H9 (cell line): ENCODE measurements around the gene COL27A1. TPM values are rescaled to one million over a fixed set of nuclear protein-coding genes. Genes with fewer than 3 reads are reported as not detected.

Experiments
- DNase-seq: peaks from one replicate; pipeline ENCODE4 v3.0.0-alpha.2; 2017
- H2AFZ ChIP-seq: one replicate; pipeline ENCODE4 v1.6.1; 2013; ENCODE audit warnings: mild to moderate bottlenecking, low read length, control low read depth, moderate library complexity
- H2AK5ac ChIP-seq: 2 replicates; pipeline ENCODE4 v1.6.1; 2013; ENCODE audit warnings: low read length, control low read depth, mixed read lengths; ENCODE audit not compliant: insufficient read length
- H2BK120ac ChIP-seq: one replicate; pipeline ENCODE4 v1.6.1; 2013; ENCODE audit warnings: low read depth, mild to moderate bottlenecking, low read length, control low read depth, inconsistent platforms; ENCODE audit not compliant: poor library complexity, severe bottlenecking
- H2BK12ac ChIP-seq: 2 replicates; pipeline ENCODE4 v1.6.1; 2013; ENCODE audit warnings: low read length, control low read depth, mixed read lengths, low read depth; ENCODE audit not compliant: insufficient read length
- H2BK15ac ChIP-seq: 2 replicates; pipeline ENCODE4 v1.6.1; 2013; ENCODE audit warnings: low read depth, low read length, control low read depth
- H2BK20ac ChIP-seq: one replicate; pipeline ENCODE4 v1.6.1; 2013; ENCODE audit warnings: low read depth, mild to moderate bottlenecking, low read length, control low read depth, inconsistent platforms; ENCODE audit not compliant: poor library complexity, severe bottlenecking
- H2BK5ac ChIP-seq: 2 replicates; pipeline ENCODE4 v1.6.1; 2013; ENCODE audit warnings: low read length, control low read depth, mixed read lengths; ENCODE audit not compliant: insufficient read length
- H3K14ac ChIP-seq: 2 replicates; pipeline ENCODE4 v1.6.1; 2013; ENCODE audit warnings: low read length, control low read depth; ENCODE audit not compliant: insufficient read depth
- H3K18ac ChIP-seq: 2 replicates; pipeline ENCODE4 v1.6.1; 2013; ENCODE audit warnings: low read depth, mild to moderate bottlenecking, mixed read lengths, low read length, control low read depth; ENCODE audit not compliant: insufficient read length
- H3K23ac ChIP-seq: 2 replicates; pipeline ENCODE4 v1.6.1; 2013; ENCODE audit warnings: low read length, control low read depth, mixed read lengths, low read depth; ENCODE audit not compliant: insufficient read length
- H3K23me2 ChIP-seq: 2 replicates; pipeline ENCODE4 v1.6.1; 2013; ENCODE audit warnings: low read depth, mild to moderate bottlenecking, mixed read lengths, low read length, control low read depth; ENCODE audit not compliant: insufficient read length, poor library complexity, severe bottlenecking
- H3K27ac ChIP-seq: 2 replicates; pipeline ENCODE4 v1.5.1; 2013; ENCODE audit warnings: low read length, control low read depth, mixed read lengths, low read depth; ENCODE audit not compliant: insufficient read length
- H3K27me3 ChIP-seq: 2 replicates; pipeline ENCODE4 v1.6.1; 2013; ENCODE audit warnings: low read length, control low read depth, inconsistent platforms; ENCODE audit not compliant: insufficient read depth
- H3K4ac ChIP-seq: 2 replicates; pipeline ENCODE4 v1.6.1; 2013; ENCODE audit warnings: low read depth, mild to moderate bottlenecking, control low read depth, inconsistent platforms, low read length, moderate library complexity
- H3K4me1 ChIP-seq: 2 replicates; pipeline ENCODE4 v1.6.1; 2013; ENCODE audit warnings: low read length, control low read depth, inconsistent platforms; ENCODE audit not compliant: insufficient read depth
- H3K4me2 ChIP-seq: 2 replicates; pipeline ENCODE4 v1.6.1; 2013; ENCODE audit warnings: low read length, control low read depth, mixed read lengths; ENCODE audit not compliant: insufficient read length, insufficient read depth
- H3K56ac ChIP-seq: 2 replicates; pipeline ENCODE4 v1.6.1; 2013; ENCODE audit warnings: low read depth, mild to moderate bottlenecking, mixed read lengths, low read length, control low read depth; ENCODE audit not compliant: insufficient read length
- H3K79me1 ChIP-seq: 2 replicates; pipeline ENCODE4 v1.6.1; 2013; ENCODE audit warnings: low read depth, mild to moderate bottlenecking, moderate library complexity, low read length, control low read depth, inconsistent platforms; ENCODE audit not compliant: insufficient read depth, poor library complexity, severe bottlenecking
- H3K79me2 ChIP-seq: 2 replicates; pipeline ENCODE4 v1.6.1; 2013; ENCODE audit warnings: low read length, control low read depth, inconsistent platforms; ENCODE audit not compliant: insufficient read depth
- H3K9ac ChIP-seq: 2 replicates; pipeline ENCODE4 v1.6.1; 2013; ENCODE audit warnings: low read length, control low read depth, mixed read lengths; ENCODE audit not compliant: insufficient read length; ENCODE audit errors: extremely low read depth
- H3K9me3 ChIP-seq: one replicate; pipeline ENCODE4 v1.6.1; 2013; ENCODE audit warnings: low read depth, low read length, inconsistent platforms; ENCODE audit not compliant: control insufficient read depth
- H3T11ph ChIP-seq: one replicate; pipeline ENCODE4 v1.6.1; 2013; ENCODE audit warnings: mild to moderate bottlenecking, low read length, control low read depth, inconsistent platforms
- H4K20me1 ChIP-seq: one replicate; pipeline ENCODE4 v1.6.1; 2013; ENCODE audit not compliant: control insufficient read depth, insufficient read length, insufficient read depth
- H4K5ac ChIP-seq: 2 replicates; pipeline ENCODE4 v1.6.1; 2013; ENCODE audit warnings: low read depth, mild to moderate bottlenecking, mixed read lengths, low read length, control low read depth; ENCODE audit not compliant: insufficient read length
- H4K8ac ChIP-seq: replicated peaks from 2 replicates; pipeline ENCODE4 v1.6.1; 2013; ENCODE audit warnings: low read length, control low read depth, mixed read lengths, low read depth; ENCODE audit not compliant: insufficient read length
- H4K91ac ChIP-seq: 2 replicates; pipeline ENCODE4 v1.6.1; 2013; ENCODE audit warnings: low read depth, mild to moderate bottlenecking, moderate library complexity, mixed read lengths, low read length, control low read depth; ENCODE audit not compliant: insufficient read length
- H3K27ac Mint-ChIP-seq, 3 experiments: 2 replicates in 2 of 3; 3 replicates in 1 of 3; pipeline ENCODE4 v1.8.0; 2020 to 2021; ENCODE audit warnings: mixed read lengths in 3 of 3, mild to moderate bottlenecking in 1 of 3, moderate library complexity in 1 of 3
- H3K27me3 Mint-ChIP-seq: 2 replicates; pipeline ENCODE4 v1.8.0; 2021; ENCODE audit warnings: low read depth, mild to moderate bottlenecking, moderate library complexity, mixed read lengths
- H3K36me3 Mint-ChIP-seq, 3 experiments: 2 replicates in 2 of 3; 3 replicates in 1 of 3; pipeline ENCODE4 v1.8.0; 2020 to 2021; ENCODE audit warnings: low read depth in 3 of 3, mixed read lengths in 3 of 3; ENCODE audit not compliant: insufficient read depth in 1 of 3
- H3K4me1 Mint-ChIP-seq, 2 experiments: 2 replicates each; pipeline ENCODE4 v1.8.0; 2020; ENCODE audit warnings: mixed read lengths in 2 of 2
- H3K4me3 Mint-ChIP-seq, 2 experiments: 2 replicates in 1 of 2; 3 replicates in 1 of 2; pipeline ENCODE4 v1.8.0; 2020 to 2021; ENCODE audit warnings: mild to moderate bottlenecking in 2 of 2, mixed read lengths in 2 of 2, moderate library complexity in 1 of 2
- H3K9me3 Mint-ChIP-seq, 2 experiments: 2 replicates in 1 of 2; 3 replicates in 1 of 2; pipeline ENCODE4 v1.8.0; 2020; ENCODE audit warnings: mild to moderate bottlenecking in 2 of 2, mixed read lengths in 2 of 2, moderate library complexity in 1 of 2
- WGBS: extraction: QIAGEN DNeasy Blood & Tissue Kit; methylation state at CpG from one replicate; pipeline ENCODE4 v1.1.7; 2013; ENCODE audit warnings: missing lambda C conversion rate, low lambda C conversion rate, mixed read lengths; ENCODE audit not compliant: insufficient read length; ENCODE audit errors: extremely low coverage; 5-methylcytosine and 5-hydroxymethylcytosine counted together
- total RNA-seq: library from RNA; stranded (reverse); gene quantifications from 2 replicates; pipeline ENCODE4 v1.2.1, GENCODE V29; 2021
- TF ChIP-seq, protein P1 (sequence below): fragments of 200-600 bp; sonication (generic); conservative IDR thresholded peaks from 3 replicates; pipeline ENCODE4 v1.8.0; 2021; ENCODE audit warnings: antibody characterized with exemption, mild to moderate bottlenecking

The COL27A1 gene
- total RNA-seq, 1 experiment from 2014 or later: 17.9 TPM

GRCh38 chr9:114174557-114174875, 19.2 kb downstream of the COL27A1 start:
- Mint-ChIP-seq H3K4me1 (peaks cover 6 to 10% of the 10 kb centered on the region in 2 experiments; a peak in 2 of 4 replicates), H3K27ac (no peak overlapping the region), H3K4me3 (no peak overlapping the region), H3K9me3 (no peaks in the 10 kb centered on the region), H3K36me3 (peaks cover 0 to 3% (median 0%) of the 10 kb centered on the region in 3 experiments; a peak in 1 of 7 replicates), H3K27me3 (no peaks in the 10 kb centered on the region; the same call in 1 of the 2 replicates)
- Histone ChIP-seq H2BK20ac (no peak overlapping the region), H3K4me1 (no peaks in the 10 kb centered on the region), H4K20me1 (no peaks in the 10 kb centered on the region), H3K27me3 (no peaks in the 10 kb centered on the region), H2BK120ac (no peak overlapping the region), H3K9me3 (no peaks in the 10 kb centered on the region), H3K4me2 (no peak overlapping the region), H2BK15ac (no peak overlapping the region), H3K4ac (no peak overlapping the region), H2BK12ac (no peak overlapping the region), H4K5ac (no peak overlapping the region), H3K56ac (no peak overlapping the region), H2AFZ (no peak overlapping the region), H3T11ph (no peak overlapping the region), H3K23ac (no peak overlapping the region), H3K14ac (no peak overlapping the region), H2BK5ac (no peak overlapping the region), H3K18ac (no peak overlapping the region), H3K79me2 (no peaks in the 10 kb centered on the region), H3K23me2 (no peaks in the 10 kb centered on the region), H3K9ac (no peak overlapping the region), H4K8ac (no peak overlapping the region), H3K79me1 (no peaks in the 10 kb centered on the region), H3K27ac (no peak overlapping the region), H4K91ac (no peak overlapping the region), H2AK5ac (no peak overlapping the region)
- TF ChIP-seq, protein P1, sequence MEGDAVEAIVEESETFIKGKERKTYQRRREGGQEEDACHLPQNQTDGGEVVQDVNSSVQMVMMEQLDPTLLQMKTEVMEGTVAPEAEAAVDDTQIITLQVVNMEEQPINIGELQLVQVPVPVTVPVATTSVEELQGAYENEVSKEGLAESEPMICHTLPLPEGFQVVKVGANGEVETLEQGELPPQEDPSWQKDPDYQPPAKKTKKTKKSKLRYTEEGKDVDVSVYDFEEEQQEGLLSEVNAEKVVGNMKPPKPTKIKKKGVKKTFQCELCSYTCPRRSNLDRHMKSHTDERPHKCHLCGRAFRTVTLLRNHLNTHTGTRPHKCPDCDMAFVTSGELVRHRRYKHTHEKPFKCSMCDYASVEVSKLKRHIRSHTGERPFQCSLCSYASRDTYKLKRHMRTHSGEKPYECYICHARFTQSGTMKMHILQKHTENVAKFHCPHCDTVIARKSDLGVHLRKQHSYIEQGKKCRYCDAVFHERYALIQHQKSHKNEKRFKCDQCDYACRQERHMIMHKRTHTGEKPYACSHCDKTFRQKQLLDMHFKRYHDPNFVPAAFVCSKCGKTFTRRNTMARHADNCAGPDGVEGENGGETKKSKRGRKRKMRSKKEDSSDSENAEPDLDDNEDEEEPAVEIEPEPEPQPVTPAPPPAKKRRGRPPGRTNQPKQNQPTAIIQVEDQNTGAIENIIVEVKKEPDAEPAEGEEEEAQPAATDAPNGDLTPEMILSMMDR: no peak
- WGBS: no CpG with 5 or more reads among the region's 3 CpGs
- DNase-seq: no peak
